Stimulated activated CD4-positive, alpha-beta T cell treated with anti-CD3 and anti-CD28 coated beads, Interleukin-15, amount 100 ng/mL, for 1 hour (primary cell): ENCODE data around the gene TMEM145.
"Not testable (repeated sequence)": the region's sequence is repeated elsewhere in the genome, so short reads cannot be mapped to it uniquely, and the experiment has no call there.

Experiments
- DNase-seq, 2 donors: peaks; one replicate each; pipeline ENCODE4 v3.0.0-alpha.2; 2020; ENCODE audit warnings: low read depth in 1 of 2, low spot score in 1 of 2

The TMEM145 gene

DNA sequence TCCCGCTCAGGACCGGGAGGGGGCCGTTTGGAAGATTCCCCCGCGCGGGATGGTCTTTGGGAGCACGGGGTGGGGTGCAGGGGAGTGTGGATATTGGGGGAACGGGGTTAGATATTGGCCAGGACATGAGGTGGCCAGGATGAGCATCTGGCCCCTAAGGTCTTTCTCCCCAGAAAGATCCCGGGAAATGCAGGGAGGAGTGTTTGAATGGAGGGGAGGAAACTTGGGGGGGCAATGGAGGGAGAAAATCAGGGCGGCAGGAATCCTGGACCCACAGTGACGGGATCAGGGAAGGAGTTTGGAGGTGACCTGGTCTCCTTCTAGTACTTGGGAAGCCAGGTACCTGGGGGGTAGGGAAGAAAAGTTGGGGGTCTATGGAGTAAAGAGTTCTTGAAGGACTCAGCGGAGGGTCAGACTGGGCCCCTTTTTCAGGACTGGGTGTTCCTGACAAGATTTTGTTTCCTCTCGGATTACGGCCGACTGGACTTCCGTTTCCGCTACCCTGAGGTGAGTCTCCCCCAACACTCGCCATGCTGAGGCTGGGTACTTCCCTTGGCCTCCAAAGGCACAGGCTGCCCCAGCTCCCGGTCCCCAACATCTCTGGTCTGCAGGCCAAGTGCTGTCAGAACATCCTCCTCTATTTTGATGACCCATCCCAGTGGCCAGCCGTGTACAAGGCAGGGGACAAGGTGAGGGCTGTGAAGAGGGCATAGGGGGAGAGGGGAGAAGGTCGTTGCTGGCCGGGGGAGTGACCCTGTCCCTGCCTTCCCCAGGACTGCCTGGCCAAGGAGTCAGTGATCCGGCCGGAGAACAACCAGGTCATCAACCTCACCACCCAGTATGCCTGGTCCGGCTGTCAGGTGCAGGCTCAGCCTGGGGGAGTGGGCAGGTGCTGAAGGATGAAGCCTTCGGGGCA, 989 bp downstream of the TMEM145 start:
- no peak for DNase-seq

DNA sequence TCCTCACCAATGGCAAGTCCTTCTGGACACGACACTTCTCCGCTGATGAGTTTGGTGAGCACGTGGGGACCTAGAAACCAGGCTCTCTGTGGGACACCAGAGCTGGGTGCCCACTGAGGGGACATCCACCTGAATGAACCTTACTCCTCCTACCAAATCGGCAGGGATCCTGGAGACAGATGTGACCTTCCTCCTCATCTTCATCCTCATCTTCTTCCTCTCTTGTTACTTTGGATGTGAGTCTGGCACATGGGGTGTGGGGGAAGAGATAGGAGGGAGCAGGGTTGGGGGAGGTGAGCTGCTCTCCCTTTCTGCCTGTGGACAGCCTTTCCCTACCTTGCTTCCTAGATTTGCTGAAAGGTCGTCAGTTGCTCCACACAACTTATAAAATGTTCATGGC, 1.9 kb downstream of the TMEM145 start:
- no peak for DNase-seq

GRCh38 chr19:42316223-42317211, 3.4 kb downstream of the TMEM145 start:
- no peak for DNase-seq

DNA sequence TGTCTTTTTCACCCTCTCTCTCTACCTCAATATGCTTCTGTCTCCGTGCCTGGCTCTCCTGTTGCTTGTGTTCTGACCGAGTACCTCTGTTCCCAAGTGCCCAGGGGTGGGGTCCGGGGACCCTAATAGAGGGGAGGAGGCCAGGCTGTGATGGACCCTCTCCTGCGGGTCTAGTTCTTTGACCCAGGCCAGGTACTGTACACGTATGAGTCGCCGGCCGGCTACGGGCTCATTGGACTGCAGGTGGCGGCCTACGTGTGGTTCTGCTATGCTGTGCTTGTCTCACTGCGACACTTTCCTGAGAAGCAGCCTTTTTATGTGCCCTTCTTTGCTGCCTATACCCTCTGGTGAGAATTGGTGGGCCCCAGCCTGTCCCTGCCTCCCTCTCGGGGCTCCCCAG, 4.4 kb downstream of the TMEM145 start:
- DNase-seq, result no peak

- no peak for DNase-seq
These were observed 9.2 kb downstream of the TMEM145 start for GRCh38 chr19:42322305-42322704.

- DNase-seq, result no peak
These were observed 10.4 kb downstream of the TMEM145 start for GRCh38 chr19:42323473-42323851.

- DNase-seq, result no peak
These were observed 10.9 kb downstream of the TMEM145 start for GRCh38 chr19:42323852-42324654.

DNA sequence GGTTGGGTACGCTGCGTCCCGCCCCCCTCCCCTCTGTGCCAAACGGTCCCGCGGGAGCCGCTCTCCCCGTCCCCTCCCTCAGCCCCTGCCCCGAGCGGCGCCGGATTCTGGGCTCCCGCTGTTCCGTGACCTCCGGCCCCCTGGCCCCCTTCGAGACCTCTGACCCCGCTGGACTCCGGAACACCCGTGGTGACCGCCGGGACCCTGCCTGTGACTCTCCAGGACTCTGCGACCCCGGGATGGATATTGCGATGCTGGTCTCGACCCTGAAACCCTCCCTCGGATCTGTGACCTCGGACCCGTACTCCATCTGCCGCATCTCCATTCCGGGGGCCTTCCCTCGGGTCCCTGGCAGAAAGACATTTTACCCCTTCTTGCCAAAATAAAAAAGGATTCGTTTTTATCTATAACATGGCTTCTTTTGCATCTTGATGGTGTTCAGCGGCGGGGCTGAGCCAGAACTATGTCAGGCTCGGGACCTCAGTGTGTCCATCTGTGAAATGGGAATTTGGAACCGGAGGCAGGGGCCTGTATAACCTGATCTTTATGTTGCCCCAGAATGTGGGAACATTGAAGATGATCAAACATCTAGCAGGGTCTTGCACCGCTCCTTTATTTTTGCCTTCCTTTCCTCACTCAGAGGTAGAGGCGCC, 11.7 kb downstream of the TMEM145 start:
- no peak for DNase-seq

- peak; percentile 96 to 98 for DNase-seq
These were observed 12.3 kb downstream of the TMEM145 start, which contains the start of gene MEGF8 for GRCh38 chr19:42325308-42325895. Gene MEGF8, plus strand, starts transcription at chr19:42325635. Its CDS starts 609 bp downstream, at chr19:42326244.

- DNase-seq, result no peak
These were observed 13.0 kb downstream of the TMEM145 start for GRCh38 chr19:42325896-42326771.

DNA sequence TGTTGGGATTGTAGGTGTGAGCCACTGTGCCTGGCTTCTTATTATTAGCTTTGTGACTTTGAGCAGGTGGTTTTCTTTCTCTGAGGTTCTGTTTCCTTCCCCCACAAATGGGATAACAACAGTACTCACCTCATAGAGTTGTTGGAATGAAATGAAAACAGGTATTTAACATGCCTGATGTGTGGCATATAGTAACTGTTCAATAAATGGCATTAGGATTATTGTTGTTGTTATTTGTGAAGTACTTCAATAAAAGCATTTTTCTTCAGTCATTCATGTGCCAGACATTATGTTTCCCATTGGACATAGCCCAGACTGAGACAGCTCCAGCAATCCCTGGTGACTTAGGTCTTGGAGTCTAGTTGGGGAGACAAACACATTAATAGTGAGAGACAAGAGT, 13.9 kb downstream of the TMEM145 start:
- DNase-seq, result no peak

DNA sequence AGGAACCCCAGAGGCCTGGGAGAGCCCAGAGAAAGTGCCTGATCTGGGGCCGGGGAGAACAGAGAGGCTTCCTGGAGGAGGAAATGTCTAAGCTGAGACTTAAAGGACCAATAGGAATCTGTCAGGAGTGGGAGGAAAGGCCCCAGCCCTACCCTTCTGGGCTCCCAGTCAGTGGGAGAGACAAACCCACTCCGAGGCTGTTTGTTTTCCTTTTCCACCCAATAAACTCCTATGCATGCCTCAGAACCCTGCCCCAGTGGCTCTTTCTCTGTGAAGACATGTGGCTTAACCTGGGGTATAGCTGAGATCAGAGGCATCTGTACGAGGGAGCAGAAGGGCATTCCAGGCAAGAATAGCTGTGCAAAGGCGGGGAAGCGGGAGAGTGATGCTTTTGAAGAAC, 14.3 kb downstream of the TMEM145 start:
- no peak for DNase-seq

- no peak for DNase-seq
These were observed 15.0 kb downstream of the TMEM145 start for GRCh38 chr19:42328106-42328505.

- no peak for DNase-seq
These were observed 15.7 kb downstream of the TMEM145 start for GRCh38 chr19:42328854-42329253.

GRCh38 chr19:42330241-42330711, 17.2 kb downstream of the TMEM145 start:
- DNase-seq, result no peak

DNA sequence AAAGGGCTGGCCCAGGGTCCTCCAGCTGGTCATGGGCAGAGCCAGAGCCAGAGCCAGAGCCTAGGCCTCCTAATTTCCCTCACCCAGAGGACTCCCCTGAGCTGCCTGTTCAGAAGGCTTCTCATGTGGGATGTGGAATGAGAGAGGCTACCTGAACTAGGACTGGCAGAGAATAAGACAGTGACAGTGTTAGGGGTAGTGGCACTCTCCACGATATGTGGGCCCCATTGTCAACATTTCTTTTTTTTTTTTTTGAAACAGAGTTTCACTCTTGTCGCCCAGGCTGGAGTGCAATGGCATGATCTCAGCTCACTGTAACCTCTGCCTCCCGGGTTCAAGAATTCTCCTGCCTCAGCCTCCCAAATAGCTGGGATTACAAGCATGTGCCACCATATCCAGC, 18.2 kb downstream of the TMEM145 start:
- DNase-seq, result not testable (repeated sequence)

GRCh38 chr19:42332059-42332458, 18.9 kb downstream of the TMEM145 start:
- DNase-seq, result no peak

DNA sequence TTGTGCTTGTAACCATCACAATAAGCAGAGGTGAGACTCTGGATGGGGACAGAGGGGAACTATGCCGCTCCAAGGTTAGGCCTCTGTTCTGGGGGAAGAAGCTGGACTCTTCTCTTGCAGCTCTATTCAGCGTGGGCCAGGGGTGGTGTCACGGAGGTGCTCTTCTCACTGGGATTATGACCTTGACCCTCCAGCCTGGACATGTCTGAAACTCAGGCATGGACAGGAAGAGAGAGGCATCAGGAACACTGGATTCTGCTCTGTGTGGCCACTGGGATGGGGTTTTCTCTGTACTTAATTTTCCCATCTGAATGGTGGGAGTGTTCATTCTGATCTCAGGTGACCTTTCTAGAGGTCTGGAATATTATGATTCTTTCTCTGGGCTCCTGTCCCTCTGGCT, 19.9 kb downstream of the TMEM145 start:
- no peak for DNase-seq
